SH-SY5Y (cell line): Measurements from ENCODE around the gene NUCB2.

Experiments used
- GATA2 ChIP-seq: IDR thresholded peaks from 2 replicates; pipeline ENCODE4 v1.6.1; 2011; ENCODE audit warnings: mild to moderate bottlenecking, low read depth, low read length
- GATA3 ChIP-seq: IDR thresholded peaks from 2 replicates; pipeline ENCODE4 v1.6.1; 2011; ENCODE audit warnings: low read depth, mild to moderate bottlenecking, low read length, moderate library complexity

DNA sequence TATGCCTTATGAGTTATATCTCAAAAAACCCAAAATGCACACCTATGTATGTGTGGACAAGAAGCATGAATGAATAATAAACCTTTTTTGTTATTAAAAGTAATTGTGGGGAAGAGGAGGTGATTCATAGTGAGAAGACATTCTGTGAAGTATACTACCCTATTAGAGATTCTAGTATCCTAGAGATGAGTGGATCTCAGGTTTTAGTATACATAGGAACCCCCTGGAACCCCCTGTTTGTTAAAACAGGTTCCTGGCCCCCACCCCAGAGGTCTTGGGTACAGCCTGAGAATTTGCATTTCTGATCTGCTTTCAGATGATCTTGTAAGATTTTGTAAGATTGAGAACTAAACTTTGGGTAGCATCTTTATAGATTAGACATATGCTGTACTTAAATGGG lies 17.5 kb downstream of the NUCB2 start:
- no peak for TF ChIP-seq GATA3
- TF ChIP-seq GATA2, result no peak
